Parathyroid adenoma (tissue), 2 donors: ENCODE measurements around the gene ARHGAP4.

Source experiments
- H2AFZ ChIP-seq: fragments of 300-600 bp; sonication (generic); one replicate; pipeline ENCODE4 v1.7.0; 2017; ENCODE audit warnings: antibody characterized with exemption, mild to moderate bottlenecking
- H3K27ac ChIP-seq: fragments of 300-600 bp; sonication (generic); one replicate; pipeline ENCODE4 v1.7.0; 2017
- H3K27me3 ChIP-seq: fragments of 300-600 bp; sonication (generic); one replicate; pipeline ENCODE4 v1.7.0; 2017; ENCODE audit warnings: low read length; ENCODE audit not compliant: control insufficient read depth, insufficient read depth
- H3K36me3 ChIP-seq: fragments of 300-600 bp; sonication (generic); one replicate; pipeline ENCODE4 v1.7.0; 2017; ENCODE audit warnings: low read length; ENCODE audit not compliant: control insufficient read depth, insufficient read depth
- H3K4me1 ChIP-seq: fragments of 300-600 bp; sonication (generic); one replicate; pipeline ENCODE4 v1.7.0; 2017; ENCODE audit warnings: control low read depth
- H3K4me2 ChIP-seq: fragments of 300-600 bp; sonication (generic); one replicate; pipeline ENCODE4 v1.7.0; 2017; ENCODE audit warnings: low read length
- H3K4me3 ChIP-seq: fragments of 300-600 bp; sonication (generic); one replicate; pipeline ENCODE4 v1.7.0; 2017; ENCODE audit warnings: low read depth, low read length
- H3K79me2 ChIP-seq: fragments of 300-600 bp; sonication (generic); one replicate; pipeline ENCODE4 v1.7.0; 2017; ENCODE audit warnings: control low read depth
- H3K9ac ChIP-seq: fragments of 300-600 bp; sonication (generic); one replicate; pipeline ENCODE4 v1.7.0; 2017; ENCODE audit warnings: mild to moderate bottlenecking
- H3K9me3 ChIP-seq: fragments of 300-600 bp; sonication (generic); one replicate; pipeline ENCODE4 v1.7.0; 2017; ENCODE audit warnings: low read length; ENCODE audit not compliant: control insufficient read depth
- CTCF ChIP-seq: fragments of 300-600 bp; sonication (generic); IDR thresholded peaks from one replicate; pipeline ENCODE4 v1.7.0; 2017; ENCODE audit warnings: antibody characterized with exemption, mild to moderate bottlenecking
- donor health status: primary hyperparathyroidism.

ARHGAP4 gene

GRCh38 chrX:153955228-153955732 is 29.2 kb upstream of the ARHGAP4 start:
- Histone ChIP-seq H2AFZ (no peak overlapping the region), H3K27ac (no peak overlapping the region), H3K4me1 (no peaks in the 10 kb centered on the region), H3K36me3 (no peaks in the 10 kb centered on the region), H3K27me3 (no peaks in the 10 kb centered on the region), H3K9me3 (no peaks in the 10 kb centered on the region), H3K9ac (no peak overlapping the region), H3K4me3 (no peak overlapping the region), H3K4me2 (no peak overlapping the region), H3K79me2 (no peaks in the 10 kb centered on the region)
- TF ChIP-seq CTCF: no peak

GRCh38 chrX:153954558-153955227 is 28.6 kb upstream of the ARHGAP4 start:
- no peak overlapping the region for H3K4me3 ChIP-seq
- H3K27ac ChIP-seq: no peak overlapping the region
- H3K9me3 ChIP-seq: no peaks in the 10 kb centered on the region
- TF ChIP-seq CTCF: no peak
- H3K79me2 ChIP-seq: no peaks in the 10 kb centered on the region
- no peak overlapping the region for H2AFZ ChIP-seq
- H3K27me3 ChIP-seq: no peaks in the 10 kb centered on the region
- no peaks in the 10 kb centered on the region for H3K36me3 ChIP-seq
- H3K4me2 ChIP-seq: no peak overlapping the region
- H3K4me1 ChIP-seq: no peaks in the 10 kb centered on the region
- H3K9ac ChIP-seq: no peak overlapping the region

GRCh38 chrX:153953892-153954557 is 28.0 kb upstream of the ARHGAP4 start:
- Histone ChIP-seq H3K9me3 (no peaks in the 10 kb centered on the region), H3K9ac (no peak overlapping the region), H3K27me3 (no peaks in the 10 kb centered on the region), H3K27ac (no peak overlapping the region), H3K4me2 (no peak overlapping the region), H3K4me1 (no peaks in the 10 kb centered on the region), H3K4me3 (no peak overlapping the region), H3K36me3 (no peaks in the 10 kb centered on the region), H3K79me2 (no peaks in the 10 kb centered on the region), H2AFZ (no peak overlapping the region)
- no peak for TF ChIP-seq CTCF

- no peaks in the 10 kb centered on the region for H3K9me3 ChIP-seq
- H3K36me3 ChIP-seq: no peaks in the 10 kb centered on the region
- H3K27ac ChIP-seq: no peak overlapping the region
- H3K27me3 ChIP-seq: no peaks in the 10 kb centered on the region
- H3K4me1 ChIP-seq: no peaks in the 10 kb centered on the region
- no peak overlapping the region for H3K4me2 ChIP-seq
- no peaks in the 10 kb centered on the region for H3K79me2 ChIP-seq
- no peak overlapping the region for H3K9ac ChIP-seq
- H2AFZ ChIP-seq: no peak overlapping the region
- H3K4me3 ChIP-seq: no peak overlapping the region
- peak; percentile 95 for TF ChIP-seq CTCF
Observed at GRCh38 chrX:153953342-153953830, 27.3 kb upstream of the ARHGAP4 start.
